Mucosa of stomach (tissue), 1 donor: ENCODE data around the gene EXOC4.

Source experiments
- H3K27me3 ChIP-seq: one replicate; pipeline ENCODE4 v1.7.0; 2013; ENCODE audit warnings: mild to moderate bottlenecking, low read length; ENCODE audit not compliant: control insufficient read depth, insufficient read depth
- H3K36me3 ChIP-seq: one replicate; pipeline ENCODE4 v1.7.0; 2013; ENCODE audit warnings: low read length; ENCODE audit not compliant: control insufficient read depth, insufficient read depth
- H3K4me1 ChIP-seq: one replicate; pipeline ENCODE4 v1.7.0; 2013; ENCODE audit warnings: mild to moderate bottlenecking, low read length; ENCODE audit not compliant: control insufficient read depth, insufficient read depth
- H3K4me3 ChIP-seq: one replicate; pipeline ENCODE4 v1.7.0; 2013; ENCODE audit warnings: low read length
- H3K9ac ChIP-seq: one replicate; pipeline ENCODE4 v1.7.0; 2013; ENCODE audit warnings: mild to moderate bottlenecking, low read length, moderate library complexity
- H3K9me3 ChIP-seq: one replicate; pipeline ENCODE4 v1.7.0; 2013; ENCODE audit warnings: mild to moderate bottlenecking, low read length, moderate library complexity; ENCODE audit not compliant: control insufficient read depth
- donor health status: Pancreatic carcinoma.

Gene EXOC4

GRCh38 chr7:133551466-133551865 lies 298.6 kb downstream of the EXOC4 start:
- Histone ChIP-seq H3K27me3 (no peaks in the 10 kb centered on the region), H3K4me1 (no peaks in the 10 kb centered on the region), H3K9me3 (no peaks in the 10 kb centered on the region), H3K36me3 (no peaks in the 10 kb centered on the region), H3K4me3 (no peak overlapping the region), H3K9ac (no peak overlapping the region)

- Histone ChIP-seq H3K4me3 (no peak overlapping the region), H3K36me3 (no peaks in the 10 kb centered on the region), H3K4me1 (no peaks in the 10 kb centered on the region), H3K27me3 (no peaks in the 10 kb centered on the region), H3K9ac (no peak overlapping the region), H3K9me3 (no peaks in the 10 kb centered on the region)
These were observed 299.2 kb downstream of the EXOC4 start for GRCh38 chr7:133552079-133552478.

- H3K9ac ChIP-seq = no peak overlapping the region
- no peaks in the 10 kb centered on the region for H3K9me3 ChIP-seq
- H3K36me3 ChIP-seq = no peaks in the 10 kb centered on the region
- no peaks in the 10 kb centered on the region for H3K4me1 ChIP-seq
- no peaks in the 10 kb centered on the region for H3K27me3 ChIP-seq
- no peak overlapping the region for H3K4me3 ChIP-seq
These were observed 301.5 kb downstream of the EXOC4 start for GRCh38 chr7:133554330-133554729.

- no peaks in the 10 kb centered on the region for H3K9me3 ChIP-seq
- H3K27me3 ChIP-seq = no peaks in the 10 kb centered on the region
- H3K4me3 ChIP-seq = no peak overlapping the region
- no peaks in the 10 kb centered on the region for H3K4me1 ChIP-seq
- no peaks in the 10 kb centered on the region for H3K36me3 ChIP-seq
- no peak overlapping the region for H3K9ac ChIP-seq
These were observed 303.2 kb downstream of the EXOC4 start for GRCh38 chr7:133556048-133556447.

- Histone ChIP-seq H3K36me3 (no peaks in the 10 kb centered on the region), H3K27me3 (no peaks in the 10 kb centered on the region), H3K9me3 (no peaks in the 10 kb centered on the region), H3K4me3 (no peak overlapping the region), H3K9ac (no peak overlapping the region), H3K4me1 (no peaks in the 10 kb centered on the region)
These were observed 303.7 kb downstream of the EXOC4 start for GRCh38 chr7:133556553-133556952.

GRCh38 chr7:133560900-133561299 lies 308.0 kb downstream of the EXOC4 start:
- H3K9me3 ChIP-seq = no peaks in the 10 kb centered on the region
- no peak overlapping the region for H3K9ac ChIP-seq
- H3K4me1 ChIP-seq = no peaks in the 10 kb centered on the region
- no peaks in the 10 kb centered on the region for H3K27me3 ChIP-seq
- H3K4me3 ChIP-seq = no peak overlapping the region
- no peaks in the 10 kb centered on the region for H3K36me3 ChIP-seq

GRCh38 chr7:133561396-133561795 lies 308.5 kb downstream of the EXOC4 start:
- no peaks in the 10 kb centered on the region for H3K4me1 ChIP-seq

GRCh38 chr7:133562621-133563020 lies 309.7 kb downstream of the EXOC4 start:
- no peaks in the 10 kb centered on the region for H3K9me3 ChIP-seq
- no peak overlapping the region for H3K4me3 ChIP-seq
- H3K27me3 ChIP-seq = no peaks in the 10 kb centered on the region
- no peak overlapping the region for H3K9ac ChIP-seq
- H3K4me1 ChIP-seq = no peaks in the 10 kb centered on the region
- H3K36me3 ChIP-seq = no peaks in the 10 kb centered on the region

More at GRCh38 chr7:133561396-133561795, 308.5 kb downstream of the EXOC4 start:
- Histone ChIP-seq H3K27me3 (no peaks in the 10 kb centered on the region), H3K4me3 (no peak overlapping the region), H3K36me3 (no peaks in the 10 kb centered on the region), H3K9me3 (no peaks in the 10 kb centered on the region), H3K9ac (no peak overlapping the region)

- no peaks in the 10 kb centered on the region for H3K4me1 ChIP-seq
- no peak overlapping the region for H3K9ac ChIP-seq
- no peaks in the 10 kb centered on the region for H3K27me3 ChIP-seq
- no peaks in the 10 kb centered on the region for H3K36me3 ChIP-seq
- no peaks in the 10 kb centered on the region for H3K9me3 ChIP-seq
- no peak overlapping the region for H3K4me3 ChIP-seq
These were observed 310.4 kb downstream of the EXOC4 start for GRCh38 chr7:133563251-133563650.

- H3K9me3 ChIP-seq = no peaks in the 10 kb centered on the region
- H3K27me3 ChIP-seq = no peaks in the 10 kb centered on the region
- no peak overlapping the region for H3K4me3 ChIP-seq
- H3K4me1 ChIP-seq = no peaks in the 10 kb centered on the region
- H3K9ac ChIP-seq = no peak overlapping the region
- no peaks in the 10 kb centered on the region for H3K36me3 ChIP-seq
These were observed 311.6 kb downstream of the EXOC4 start for GRCh38 chr7:133564484-133564883.

GRCh38 chr7:133568544-133568943 lies 315.7 kb downstream of the EXOC4 start:
- Histone ChIP-seq H3K27me3 (no peaks in the 10 kb centered on the region), H3K4me1 (no peaks in the 10 kb centered on the region), H3K36me3 (no peaks in the 10 kb centered on the region), H3K4me3 (no peak overlapping the region), H3K9ac (no peak overlapping the region), H3K9me3 (no peaks in the 10 kb centered on the region)

- Histone ChIP-seq H3K4me3 (no peak overlapping the region), H3K36me3 (no peaks in the 10 kb centered on the region), H3K27me3 (no peaks in the 10 kb centered on the region), H3K9ac (no peak overlapping the region), H3K9me3 (no peaks in the 10 kb centered on the region), H3K4me1 (no peaks in the 10 kb centered on the region)
These were observed 317.4 kb downstream of the EXOC4 start for GRCh38 chr7:133570321-133570720.

GRCh38 chr7:133571076-133571475 lies 318.2 kb downstream of the EXOC4 start:
- Histone ChIP-seq H3K4me3 (no peak overlapping the region), H3K27me3 (no peaks in the 10 kb centered on the region), H3K36me3 (no peaks in the 10 kb centered on the region), H3K9me3 (no peaks in the 10 kb centered on the region), H3K9ac (no peak overlapping the region), H3K4me1 (no peaks in the 10 kb centered on the region)
